HEK293 (cell line): ENCODE results near the gene LCN6.

Experiments used
- BCL11A ChIP-seq: fragments of 450-650 bp; formaldehyde crosslinking; IDR thresholded peaks from 2 replicates; pipeline ENCODE4 v1.5.1; 2016; ENCODE audit warnings: low read depth, missing biosample characterization, missing genetic modification characterization
- GLIS1 ChIP-seq: fragments of 450-650 bp; formaldehyde crosslinking; IDR thresholded peaks from 2 replicates; pipeline ENCODE4 v1.5.1; 2016; ENCODE audit warnings: missing biosample characterization, missing genetic modification characterization
- GLIS2 ChIP-seq: fragments of 450-650 bp; formaldehyde crosslinking; IDR thresholded peaks from 2 replicates; pipeline ENCODE4 v1.5.1; 2016; ENCODE audit warnings: missing biosample characterization, missing genetic modification characterization
- PRDM1 ChIP-seq: fragments of 450-650 bp; formaldehyde crosslinking; IDR thresholded peaks from 2 replicates; pipeline ENCODE4; 2016; ENCODE audit warnings: missing biosample characterization, missing genetic modification characterization
- PRDM10 ChIP-seq: fragments of 450-650 bp; formaldehyde crosslinking; IDR thresholded peaks from 2 replicates; pipeline ENCODE4 v1.5.1; 2016; ENCODE audit warnings: missing biosample characterization, missing genetic modification characterization
- ZBTB48 ChIP-seq: fragments of 450-650 bp; formaldehyde crosslinking; IDR thresholded peaks from 2 replicates; pipeline ENCODE4 v1.5.1; 2016; ENCODE audit warnings: missing biosample characterization, missing genetic modification characterization
- ZBTB7A ChIP-seq: fragments of 450-650 bp; formaldehyde crosslinking; IDR thresholded peaks from 2 replicates; pipeline ENCODE4 v1.5.1; 2016; ENCODE audit warnings: low read depth, missing biosample characterization, missing genetic modification characterization
- ZEB2 ChIP-seq: fragments of 450-650 bp; formaldehyde crosslinking; IDR thresholded peaks from 2 replicates; pipeline ENCODE4 v1.5.1; 2016; ENCODE audit warnings: missing biosample characterization, missing genetic modification characterization
- ZNF121 ChIP-seq: fragments of 450-650 bp; formaldehyde crosslinking; IDR thresholded peaks from 2 replicates; pipeline ENCODE4 v1.5.1; 2016; ENCODE audit warnings: missing biosample characterization, missing genetic modification characterization
- ZNF24 ChIP-seq: fragments of 450-650 bp; formaldehyde crosslinking; IDR thresholded peaks from 2 replicates; pipeline ENCODE4 v1.5.1; 2016; ENCODE audit warnings: missing biosample characterization, missing genetic modification characterization
- ZNF366 ChIP-seq: fragments of 450-650 bp; formaldehyde crosslinking; conservative IDR thresholded peaks from 2 replicates; pipeline ENCODE4 v1.5.1; 2016; ENCODE audit warnings: missing biosample characterization, missing genetic modification characterization
- ZNF394 ChIP-seq: fragments of 450-650 bp; formaldehyde crosslinking; IDR thresholded peaks from 2 replicates; pipeline ENCODE4 v1.5.1; 2016; ENCODE audit warnings: missing biosample characterization, missing genetic modification characterization, mild to moderate bottlenecking, moderate library complexity, borderline replicate concordance
- ZNF600 ChIP-seq: fragments of 450-650 bp; formaldehyde crosslinking; IDR thresholded peaks from 2 replicates; pipeline ENCODE4 v1.5.1; 2016; ENCODE audit warnings: missing biosample characterization, missing genetic modification characterization
- ZNF629 ChIP-seq: fragments of 450-650 bp; formaldehyde crosslinking; IDR thresholded peaks from 2 replicates; pipeline ENCODE4 v1.5.1; 2017; ENCODE audit warnings: missing biosample characterization, missing genetic modification characterization
- ZNF76 ChIP-seq: fragments of 450-650 bp; formaldehyde crosslinking; IDR thresholded peaks from 2 replicates; pipeline ENCODE4; 2016; ENCODE audit warnings: low read depth, missing biosample characterization, missing genetic modification characterization, borderline replicate concordance
- ZSCAN23 ChIP-seq: fragments of 450-650 bp; formaldehyde crosslinking; IDR thresholded peaks from 2 replicates; pipeline ENCODE4 v1.5.1; 2016; ENCODE audit warnings: missing biosample characterization, missing genetic modification characterization
- ZXDB ChIP-seq: fragments of 450-650 bp; formaldehyde crosslinking; IDR thresholded peaks from 2 replicates; pipeline ENCODE4 v1.5.1; 2016; ENCODE audit warnings: missing biosample characterization, missing genetic modification characterization
- TF ChIP-seq, protein P1 (sequence below): fragments of 450-650 bp; formaldehyde crosslinking; IDR thresholded peaks from 2 replicates; pipeline ENCODE4 v1.5.1; 2016; ENCODE audit warnings: missing biosample characterization, missing genetic modification characterization
- TF ChIP-seq, protein P2 (sequence below): fragments of 450-650 bp; formaldehyde crosslinking; IDR thresholded peaks from 2 replicates; pipeline ENCODE4 v1.5.1; 2016; ENCODE audit warnings: missing biosample characterization, missing genetic modification characterization
- TF ChIP-seq, protein P3 (sequence below): fragments of 450-650 bp; formaldehyde crosslinking; IDR thresholded peaks from 2 replicates; pipeline ENCODE4 v1.5.1; 2016; ENCODE audit warnings: missing biosample characterization, missing genetic modification characterization
- TF ChIP-seq, protein P4 (sequence below): fragments of 450-650 bp; formaldehyde crosslinking; IDR thresholded peaks from 2 replicates; pipeline ENCODE4 v1.5.1; 2016; ENCODE audit warnings: missing biosample characterization, missing genetic modification characterization

The LCN6 gene

GRCh38 chr9:136711219-136711648 lies 37.1 kb downstream of the LCN6 start (continued):
- peak; percentile 16; the same call in 1 of the 2 replicates for TF ChIP-seq PRDM10 (tag by site-specific recombination)
- TF ChIP-seq GLIS1 (tag by site-specific recombination) = peak; percentile 84
- TF ChIP-seq ZNF394 = peak; percentile 21; the same call in 1 of the 2 replicates
- TF ChIP-seq, protein P1, sequence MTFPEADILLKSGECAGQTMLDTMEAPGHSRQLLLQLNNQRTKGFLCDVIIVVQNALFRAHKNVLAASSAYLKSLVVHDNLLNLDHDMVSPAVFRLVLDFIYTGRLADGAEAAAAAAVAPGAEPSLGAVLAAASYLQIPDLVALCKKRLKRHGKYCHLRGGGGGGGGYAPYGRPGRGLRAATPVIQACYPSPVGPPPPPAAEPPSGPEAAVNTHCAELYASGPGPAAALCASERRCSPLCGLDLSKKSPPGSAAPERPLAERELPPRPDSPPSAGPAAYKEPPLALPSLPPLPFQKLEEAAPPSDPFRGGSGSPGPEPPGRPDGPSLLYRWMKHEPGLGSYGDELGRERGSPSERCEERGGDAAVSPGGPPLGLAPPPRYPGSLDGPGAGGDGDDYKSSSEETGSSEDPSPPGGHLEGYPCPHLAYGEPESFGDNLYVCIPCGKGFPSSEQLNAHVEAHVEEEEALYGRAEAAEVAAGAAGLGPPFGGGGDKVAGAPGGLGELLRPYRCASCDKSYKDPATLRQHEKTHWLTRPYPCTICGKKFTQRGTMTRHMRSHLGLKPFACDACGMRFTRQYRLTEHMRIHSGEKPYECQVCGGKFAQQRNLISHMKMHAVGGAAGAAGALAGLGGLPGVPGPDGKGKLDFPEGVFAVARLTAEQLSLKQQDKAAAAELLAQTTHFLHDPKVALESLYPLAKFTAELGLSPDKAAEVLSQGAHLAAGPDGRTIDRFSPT (tag by site-specific recombination) = peak; percentile 59; the same call in 1 of the 2 replicates
- TF ChIP-seq ZBTB7A = peak; percentile 78; the same call in 1 of the 2 replicates
- peak; percentile 93 for TF ChIP-seq PRDM1
- peak; percentile 100 for TF ChIP-seq ZNF121 (tag by site-specific recombination)
- peak; percentile 46; the same call in 1 of the 2 replicates for TF ChIP-seq GLIS2
- 0 out of 2 replicates have a peak, but pooled peaks have one; percentile 24 for TF ChIP-seq ZNF600 (tag by site-specific recombination)
- peak; percentile 45; the same call in 1 of the 2 replicates for TF ChIP-seq ZXDB (tag by site-specific recombination)
- peak; percentile 45; the same call in 1 of the 2 replicates for TF ChIP-seq ZNF366 (tag by site-specific recombination)
- TF ChIP-seq, protein P2, sequence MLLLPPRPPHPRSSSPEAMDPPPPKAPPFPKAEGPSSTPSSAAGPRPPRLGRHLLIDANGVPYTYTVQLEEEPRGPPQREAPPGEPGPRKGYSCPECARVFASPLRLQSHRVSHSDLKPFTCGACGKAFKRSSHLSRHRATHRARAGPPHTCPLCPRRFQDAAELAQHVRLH (tag by site-specific recombination) = peak; percentile 76
- TF ChIP-seq, protein P3, sequence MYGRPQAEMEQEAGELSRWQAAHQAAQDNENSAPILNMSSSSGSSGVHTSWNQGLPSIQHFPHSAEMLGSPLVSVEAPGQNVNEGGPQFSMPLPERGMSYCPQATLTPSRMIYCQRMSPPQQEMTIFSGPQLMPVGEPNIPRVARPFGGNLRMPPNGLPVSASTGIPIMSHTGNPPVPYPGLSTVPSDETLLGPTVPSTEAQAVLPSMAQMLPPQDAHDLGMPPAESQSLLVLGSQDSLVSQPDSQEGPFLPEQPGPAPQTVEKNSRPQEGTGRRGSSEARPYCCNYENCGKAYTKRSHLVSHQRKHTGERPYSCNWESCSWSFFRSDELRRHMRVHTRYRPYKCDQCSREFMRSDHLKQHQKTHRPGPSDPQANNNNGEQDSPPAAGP (tag by site-specific recombination) = 0 out of 2 replicates have a peak, but pooled peaks have one; percentile 19
- peak; percentile 76; the same call in 1 of the 2 replicates for TF ChIP-seq BCL11A
- peak; percentile 76; the same call in 1 of the 2 replicates for TF ChIP-seq ZNF629 (tag by site-specific recombination)
- TF ChIP-seq ZSCAN23 = peak; percentile 55; the same call in 1 of the 2 replicates
- TF ChIP-seq ZNF24 (tag by site-specific recombination) = 0 out of 2 replicates have a peak, but pooled peaks have one; percentile 39
- peak; percentile 75; the same call in 1 of the 2 replicates for TF ChIP-seq ZEB2 (tag by site-specific recombination)
- TF ChIP-seq, protein P4, sequence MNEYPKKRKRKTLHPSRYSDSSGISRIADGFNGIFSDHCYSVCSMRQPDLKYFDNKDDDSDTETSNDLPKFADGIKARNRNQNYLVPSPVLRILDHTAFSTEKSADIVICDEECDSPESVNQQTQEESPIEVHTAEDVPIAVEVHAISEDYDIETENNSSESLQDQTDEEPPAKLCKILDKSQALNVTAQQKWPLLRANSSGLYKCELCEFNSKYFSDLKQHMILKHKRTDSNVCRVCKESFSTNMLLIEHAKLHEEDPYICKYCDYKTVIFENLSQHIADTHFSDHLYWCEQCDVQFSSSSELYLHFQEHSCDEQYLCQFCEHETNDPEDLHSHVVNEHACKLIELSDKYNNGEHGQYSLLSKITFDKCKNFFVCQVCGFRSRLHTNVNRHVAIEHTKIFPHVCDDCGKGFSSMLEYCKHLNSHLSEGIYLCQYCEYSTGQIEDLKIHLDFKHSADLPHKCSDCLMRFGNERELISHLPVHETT (tag by site-specific recombination) = peak; percentile 84; the same call in 1 of the 2 replicates
- peak; percentile 22; the same call in 1 of the 2 replicates for TF ChIP-seq ZNF76 (tag by site-specific recombination)
- TF ChIP-seq ZBTB48 (tag by site-specific recombination) = peak; percentile 80; the same call in 1 of the 2 replicates
